ENCODE measurements around the gene CAMK1D.

- no peak for TF ChIP-seq BMI1 (IDR thresholded peaks at IDR 0.05; ENCODE audit: borderline replicate concordance)
- TF ChIP-seq, protein P1, sequence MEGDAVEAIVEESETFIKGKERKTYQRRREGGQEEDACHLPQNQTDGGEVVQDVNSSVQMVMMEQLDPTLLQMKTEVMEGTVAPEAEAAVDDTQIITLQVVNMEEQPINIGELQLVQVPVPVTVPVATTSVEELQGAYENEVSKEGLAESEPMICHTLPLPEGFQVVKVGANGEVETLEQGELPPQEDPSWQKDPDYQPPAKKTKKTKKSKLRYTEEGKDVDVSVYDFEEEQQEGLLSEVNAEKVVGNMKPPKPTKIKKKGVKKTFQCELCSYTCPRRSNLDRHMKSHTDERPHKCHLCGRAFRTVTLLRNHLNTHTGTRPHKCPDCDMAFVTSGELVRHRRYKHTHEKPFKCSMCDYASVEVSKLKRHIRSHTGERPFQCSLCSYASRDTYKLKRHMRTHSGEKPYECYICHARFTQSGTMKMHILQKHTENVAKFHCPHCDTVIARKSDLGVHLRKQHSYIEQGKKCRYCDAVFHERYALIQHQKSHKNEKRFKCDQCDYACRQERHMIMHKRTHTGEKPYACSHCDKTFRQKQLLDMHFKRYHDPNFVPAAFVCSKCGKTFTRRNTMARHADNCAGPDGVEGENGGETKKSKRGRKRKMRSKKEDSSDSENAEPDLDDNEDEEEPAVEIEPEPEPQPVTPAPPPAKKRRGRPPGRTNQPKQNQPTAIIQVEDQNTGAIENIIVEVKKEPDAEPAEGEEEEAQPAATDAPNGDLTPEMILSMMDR (IDR thresholded peaks at IDR 0.05 in 2 of 3, conservative IDR thresholded peaks at IDR 0.05 in 1 of 3; ENCODE audit: control insufficient read depth in 2 of 3, extremely low read depth in 1 of 3, insufficient read depth in 1 of 3, low read depth in 3 of 3, low read length in 3 of 3): no peak
- no peak for TF ChIP-seq RFX5 (IDR thresholded peaks at IDR 0.05; ENCODE audit: low read depth, low read length)
- TF ChIP-seq POLR2A (IDR thresholded peaks at IDR 0.05; ENCODE audit: low read depth, low read length): no peak
- TF ChIP-seq CEBPB (IDR thresholded peaks at IDR 0.05; ENCODE audit: borderline replicate concordance in 1 of 2, low read depth in 2 of 2, low read length in 2 of 2): no peak
- TF ChIP-seq FOXM1 (IDR thresholded peaks at IDR 0.05; ENCODE audit: low read depth, low read length): no peak
- peak; percentile 83 for TF ChIP-seq JUNB (IDR thresholded peaks at IDR 0.05)
- TF ChIP-seq SREBF2 (IDR thresholded peaks at IDR 0.05; ENCODE audit: low read length): no peak
- no peak for TF ChIP-seq ZBTB33 (IDR thresholded peaks at IDR 0.05)
Observed at GRCh38 chr10:12564173-12564572, 214.8 kb downstream of the CAMK1D start.

Measured in GM12878 (cell line).